Tibial nerve (tissue), 3 donors: Measurements from ENCODE around the gene DPCD.

ENCODE experiments used
- CTCF ChIP-seq, 5 experiments: fragments of 200-600 bp in 3 of 5; fragments of 450-650 bp in 2 of 5; sonication (generic) in 3 of 5; IDR thresholded peaks; one replicate each; pipeline ENCODE4 v1.5.1; 2016 to 2019; ENCODE audit warnings: antibody characterized with exemption in 5 of 5, mild to moderate bottlenecking in 3 of 5, moderate library complexity in 2 of 5
- POLR2A ChIP-seq, 2 donors: fragments of 450-650 bp; IDR thresholded peaks; one replicate each; pipeline ENCODE4 v1.6.1; 2017; ENCODE audit warnings: antibody characterized with exemption in 2 of 2, mild to moderate bottlenecking in 2 of 2, moderate library complexity in 2 of 2

GRCh38 chr10:101585841-101586240 is 2.3 kb upstream of the DPCD start:
- TF ChIP-seq CTCF (IDR thresholded peaks at IDR 0.05) (no peak), POLR2A (IDR thresholded peaks at IDR 0.05) (no peak)
